Prostate gland (tissue), 2 donors: ENCODE results near the gene CSNK2A3. TPM values are rescaled to one million over a fixed set of nuclear protein-coding genes. Genes with fewer than 3 reads are reported as not detected.
"Not testable (repeated sequence)": the region's sequence is repeated elsewhere in the genome, so short reads cannot be mapped to it uniquely, and the experiment has no call there.

Experiments used
- DNase-seq: peaks from one replicate; pipeline ENCODE4 v3.0.0-alpha.2; 2019; ENCODE audit warnings: low spot score
- H3K27ac ChIP-seq, 2 donors: fragments of 200-600 bp; sonication (generic); 2 replicates each; pipeline ENCODE4 v1.5.1; 2017 to 2019
- H3K27me3 ChIP-seq: fragments of 200-600 bp; sonication (generic); replicated peaks from 2 replicates; pipeline ENCODE4 v1.5.1; 2019; ENCODE audit not compliant: insufficient read depth
- H3K36me3 ChIP-seq, 2 donors: fragments of 200-600 bp; sonication (generic); 1 replicate in 1 of 2; 2 replicates in 1 of 2; pipeline versions ENCODE4 v1.5.1 to v1.8.1; 2017 to 2019
- H3K4me1 ChIP-seq: fragments of 200-600 bp; sonication (generic); replicated peaks from 2 replicates; pipeline ENCODE4 v1.5.1; 2019
- H3K4me3 ChIP-seq, 2 donors: fragments of 200-600 bp; sonication (generic); 2 replicates each; pipeline ENCODE4 v1.5.1; 2017 to 2019
- H3K9me3 ChIP-seq: fragments of 200-600 bp; sonication (generic); 2 replicates; pipeline ENCODE4 v1.5.1; 2017
- CTCF ChIP-seq, 4 experiments: fragments of 200-600 bp in 2 of 4; fragments of 450-650 bp in 2 of 4; sonication (generic) in 2 of 4; IDR thresholded peaks; 1 replicate in 3 of 4; 2 replicates in 1 of 4; pipeline ENCODE4 v1.5.1; 2016 to 2019; ENCODE audit warnings: antibody characterized with exemption in 4 of 4, mild to moderate bottlenecking in 2 of 4, moderate library complexity in 2 of 4
- POLR2A ChIP-seq: fragments of 450-650 bp; IDR thresholded peaks from one replicate; pipeline ENCODE4 v1.6.1; 2016; ENCODE audit warnings: antibody characterized with exemption, mild to moderate bottlenecking
- POLR2AphosphoS5 ChIP-seq: sonication (generic); formaldehyde crosslinking; IDR thresholded peaks from one replicate; pipeline ENCODE4 v1.6.1; 2017; ENCODE audit warnings: antibody characterized with exemption
- WGBS: methylation state at CpG from one replicate; pipeline ENCODE4 v1.1.5; 2018; 5-methylcytosine and 5-hydroxymethylcytosine counted together
- intact Hi-C: fragments of 100-400 bp; cut with DNase I; formaldehyde crosslinking; loops from one replicate; pipeline ENCODE4 v1.14.2; 2022
- total RNA-seq, 2 donors: library from RNA; depleted of rRNA; stranded (reverse); fragments of >200 nt; gene quantifications; one replicate each; pipeline ENCODE4 v1.1.0, GENCODE V29; 2016

CSNK2A3 gene
- total RNA-seq, 2 donors from 2014 or later: 1.1 to 3.0 TPM

GRCh38 chr11:11363674-11364073 is 10.6 kb upstream of the CSNK2A3 start:
- Histone ChIP-seq H3K36me3 (no peaks in the 10 kb centered on the region), H3K9me3 (no peaks in the 10 kb centered on the region), H3K27me3 (no peaks in the 10 kb centered on the region), H3K27ac (no peak overlapping the region), H3K4me1 (no peaks in the 10 kb centered on the region), H3K4me3 (no peak overlapping the region)
- intact Hi-C loops: no loop called here
- TF ChIP-seq POLR2AphosphoS5 (no peak), POLR2A (no peak), CTCF (IDR thresholded peaks at IDR 0.05) (no peak)
- DNase-seq: no peak

DNA sequence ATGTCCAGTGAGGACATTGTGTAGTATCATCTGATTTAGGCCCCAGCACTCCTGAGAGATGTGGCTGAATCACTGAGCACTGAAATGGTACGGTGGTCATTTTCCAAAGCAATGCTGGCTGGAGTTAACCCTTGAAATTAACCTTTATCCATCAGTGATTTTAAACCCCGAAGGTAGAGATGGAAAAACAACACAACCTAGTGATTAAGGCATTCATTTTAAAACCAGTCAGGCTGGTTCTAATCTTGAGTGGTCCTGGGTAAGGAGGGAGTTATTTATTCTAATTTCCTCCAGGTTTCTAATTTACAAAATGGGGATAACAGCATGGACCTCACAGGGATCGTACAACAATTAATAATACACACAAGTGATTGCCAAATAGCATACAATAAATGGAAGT is 6.6 kb upstream of the CSNK2A3 start:
- WGBS: 75% methylated on average over 3 of the region's 3 CpGs
- DNase-seq: no peak
- no peak overlapping the region for H3K27ac ChIP-seq
- H3K36me3 ChIP-seq: no peaks in the 10 kb centered on the region
- H3K9me3 ChIP-seq: no peaks in the 10 kb centered on the region
- H3K4me3 ChIP-seq: no peak overlapping the region
- no peaks in the 10 kb centered on the region for H3K4me1 ChIP-seq
- TF ChIP-seq POLR2A (no peak), CTCF (IDR thresholded peaks at IDR 0.05) (no peak), POLR2AphosphoS5 (no peak)
- intact Hi-C loops: no loop called here
- H3K27me3 ChIP-seq: no peaks in the 10 kb centered on the region

DNA sequence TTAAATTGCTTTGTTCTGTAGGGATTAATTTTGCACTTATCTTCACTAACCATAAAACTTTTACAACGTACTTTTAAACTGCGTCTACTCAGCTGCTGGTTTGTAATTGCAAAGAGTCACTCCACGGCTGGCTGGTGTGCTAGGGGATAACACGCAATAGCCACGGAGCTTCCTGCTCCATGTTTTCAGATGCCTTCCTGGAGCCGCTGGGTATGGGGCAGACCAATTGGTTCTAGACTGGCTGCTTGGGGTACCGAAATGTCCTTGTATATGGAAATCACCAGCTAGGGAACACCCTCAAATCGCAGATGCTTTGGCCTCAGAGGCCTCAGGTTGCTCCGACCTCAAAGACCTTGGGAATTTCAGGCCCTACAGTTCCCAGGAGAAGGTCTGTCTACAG is 3.8 kb upstream of the CSNK2A3 start:
- H3K4me1 ChIP-seq: no peaks in the 10 kb centered on the region
- intact Hi-C loops: no loop called here
- H3K4me3 ChIP-seq: no peak overlapping the region
- no peak overlapping the region for H3K27ac ChIP-seq
- TF ChIP-seq POLR2A: no peak
- no peak for TF ChIP-seq CTCF (IDR thresholded peaks at IDR 0.05)
- no peak for TF ChIP-seq POLR2AphosphoS5
- no peaks in the 10 kb centered on the region for H3K9me3 ChIP-seq
- no peak for DNase-seq
- WGBS: 67% methylated on average over 9 of the region's 9 CpGs
- no peaks in the 10 kb centered on the region for H3K27me3 ChIP-seq
- no peaks in the 10 kb centered on the region for H3K36me3 ChIP-seq

GRCh38 chr11:11351851-11352250 is 1.2 kb downstream of the CSNK2A3 start:
- H3K36me3 ChIP-seq, H3K4me1 ChIP-seq, H3K27me3 ChIP-seq, intact Hi-C loops, H3K9me3 ChIP-seq, H3K27ac ChIP-seq, DNase-seq, H3K4me3 ChIP-seq: not testable (repeated sequence)
- WGBS: 86% methylated on average over 8 of the region's 10 CpGs

GRCh38 chr11:11351042-11351586 is 1.9 kb downstream of the CSNK2A3 start:
- intact Hi-C loops: no loop called here
- DNase-seq: no peak
- 88% methylated on average over 4 of the region's 4 CpGs for WGBS
- no peak overlapping the region for H3K27ac ChIP-seq
- no peak overlapping the region for H3K4me3 ChIP-seq
- no peaks in the 10 kb centered on the region for H3K36me3 ChIP-seq
- H3K27me3 ChIP-seq: no peaks in the 10 kb centered on the region
- TF ChIP-seq CTCF (IDR thresholded peaks at IDR 0.05): no peak
- no peaks in the 10 kb centered on the region for H3K4me1 ChIP-seq
- no peaks in the 10 kb centered on the region for H3K9me3 ChIP-seq
